ENCODE data around the gene PLA2G6. TPM values are rescaled to one million over a fixed set of nuclear protein-coding genes. Genes with fewer than 3 reads are reported as not detected.

PLA2G6 gene
- total RNA-seq, 1 experiment from 2014 or later: 29.9 TPM

DNA sequence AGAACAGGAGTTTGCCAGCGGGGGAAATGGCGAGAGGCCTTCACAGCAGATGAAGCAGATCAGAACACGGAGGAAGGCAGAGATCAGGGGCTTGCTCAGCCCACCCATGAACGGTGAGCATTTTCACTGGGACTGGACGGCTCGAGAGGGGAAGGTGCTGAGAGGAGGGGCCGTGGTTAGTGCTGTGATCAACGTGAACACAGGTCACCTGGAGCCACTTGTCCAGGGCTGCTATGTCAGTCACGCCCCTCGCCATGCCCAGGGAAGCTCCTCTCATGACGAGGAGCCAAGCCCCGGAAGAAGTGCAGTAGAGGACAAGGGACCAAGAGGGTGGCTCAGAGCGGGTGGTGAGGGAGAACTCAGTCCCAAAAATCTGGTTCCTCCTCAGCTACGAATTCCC lies 7.0 kb downstream of the PLA2G6 start (continued):
- TF ChIP-seq, protein P1, sequence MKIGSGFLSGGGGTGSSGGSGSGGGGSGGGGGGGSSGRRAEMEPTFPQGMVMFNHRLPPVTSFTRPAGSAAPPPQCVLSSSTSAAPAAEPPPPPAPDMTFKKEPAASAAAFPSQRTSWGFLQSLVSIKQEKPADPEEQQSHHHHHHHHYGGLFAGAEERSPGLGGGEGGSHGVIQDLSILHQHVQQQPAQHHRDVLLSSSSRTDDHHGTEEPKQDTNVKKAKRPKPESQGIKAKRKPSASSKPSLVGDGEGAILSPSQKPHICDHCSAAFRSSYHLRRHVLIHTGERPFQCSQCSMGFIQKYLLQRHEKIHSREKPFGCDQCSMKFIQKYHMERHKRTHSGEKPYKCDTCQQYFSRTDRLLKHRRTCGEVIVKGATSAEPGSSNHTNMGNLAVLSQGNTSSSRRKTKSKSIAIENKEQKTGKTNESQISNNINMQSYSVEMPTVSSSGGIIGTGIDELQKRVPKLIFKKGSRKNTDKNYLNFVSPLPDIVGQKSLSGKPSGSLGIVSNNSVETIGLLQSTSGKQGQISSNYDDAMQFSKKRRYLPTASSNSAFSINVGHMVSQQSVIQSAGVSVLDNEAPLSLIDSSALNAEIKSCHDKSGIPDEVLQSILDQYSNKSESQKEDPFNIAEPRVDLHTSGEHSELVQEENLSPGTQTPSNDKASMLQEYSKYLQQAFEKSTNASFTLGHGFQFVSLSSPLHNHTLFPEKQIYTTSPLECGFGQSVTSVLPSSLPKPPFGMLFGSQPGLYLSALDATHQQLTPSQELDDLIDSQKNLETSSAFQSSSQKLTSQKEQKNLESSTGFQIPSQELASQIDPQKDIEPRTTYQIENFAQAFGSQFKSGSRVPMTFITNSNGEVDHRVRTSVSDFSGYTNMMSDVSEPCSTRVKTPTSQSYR (CRISPR knock-in tag; IDR thresholded peaks at IDR 0.05): no peak
- TF ChIP-seq, protein P2, sequence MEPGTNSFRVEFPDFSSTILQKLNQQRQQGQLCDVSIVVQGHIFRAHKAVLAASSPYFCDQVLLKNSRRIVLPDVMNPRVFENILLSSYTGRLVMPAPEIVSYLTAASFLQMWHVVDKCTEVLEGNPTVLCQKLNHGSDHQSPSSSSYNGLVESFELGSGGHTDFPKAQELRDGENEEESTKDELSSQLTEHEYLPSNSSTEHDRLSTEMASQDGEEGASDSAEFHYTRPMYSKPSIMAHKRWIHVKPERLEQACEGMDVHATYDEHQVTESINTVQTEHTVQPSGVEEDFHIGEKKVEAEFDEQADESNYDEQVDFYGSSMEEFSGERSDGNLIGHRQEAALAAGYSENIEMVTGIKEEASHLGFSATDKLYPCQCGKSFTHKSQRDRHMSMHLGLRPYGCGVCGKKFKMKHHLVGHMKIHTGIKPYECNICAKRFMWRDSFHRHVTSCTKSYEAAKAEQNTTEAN (CRISPR knock-in tag; IDR thresholded peaks at IDR 0.05): no peak
- TF ChIP-seq ZNF416 (CRISPR knock-in tag; IDR thresholded peaks at IDR 0.05): no peak
- TF ChIP-seq JAZF1 (CRISPR knock-in tag; IDR thresholded peaks at IDR 0.05): no peak
- TF ChIP-seq, protein P3, sequence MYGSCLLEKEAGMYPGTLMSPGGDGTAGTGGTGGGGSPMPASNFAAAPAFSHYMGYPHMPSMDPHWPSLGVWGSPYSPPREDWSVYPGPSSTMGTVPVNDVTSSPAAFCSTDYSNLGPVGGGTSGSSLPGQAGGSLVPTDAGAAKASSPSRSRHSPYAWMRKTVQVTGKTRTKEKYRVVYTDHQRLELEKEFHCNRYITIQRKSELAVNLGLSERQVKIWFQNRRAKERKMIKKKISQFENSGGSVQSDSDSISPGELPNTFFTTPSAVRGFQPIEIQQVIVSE (CRISPR knock-in tag; IDR thresholded peaks at IDR 0.05; ENCODE audit: borderline replicate concordance): no peak

DNA sequence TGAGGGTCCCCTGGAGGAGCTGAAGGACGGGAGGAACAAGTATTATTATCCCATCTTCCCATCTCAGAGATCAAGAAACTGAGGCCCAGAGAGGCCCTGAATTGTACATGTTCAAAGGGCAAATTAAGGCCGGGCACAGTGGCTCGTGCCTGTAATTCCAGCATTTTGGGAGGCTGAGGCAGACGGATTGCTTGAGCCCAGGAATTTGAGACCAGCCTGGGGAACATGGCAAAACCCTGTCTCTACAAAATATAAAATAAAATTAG lies 8.1 kb downstream of the PLA2G6 start:
- POLR2A ChIA-PET: no interaction called here
- TF ChIP-seq NR1H2 (CRISPR knock-in tag; IDR thresholded peaks at IDR 0.05): no peak
- TF ChIP-seq, protein P4, sequence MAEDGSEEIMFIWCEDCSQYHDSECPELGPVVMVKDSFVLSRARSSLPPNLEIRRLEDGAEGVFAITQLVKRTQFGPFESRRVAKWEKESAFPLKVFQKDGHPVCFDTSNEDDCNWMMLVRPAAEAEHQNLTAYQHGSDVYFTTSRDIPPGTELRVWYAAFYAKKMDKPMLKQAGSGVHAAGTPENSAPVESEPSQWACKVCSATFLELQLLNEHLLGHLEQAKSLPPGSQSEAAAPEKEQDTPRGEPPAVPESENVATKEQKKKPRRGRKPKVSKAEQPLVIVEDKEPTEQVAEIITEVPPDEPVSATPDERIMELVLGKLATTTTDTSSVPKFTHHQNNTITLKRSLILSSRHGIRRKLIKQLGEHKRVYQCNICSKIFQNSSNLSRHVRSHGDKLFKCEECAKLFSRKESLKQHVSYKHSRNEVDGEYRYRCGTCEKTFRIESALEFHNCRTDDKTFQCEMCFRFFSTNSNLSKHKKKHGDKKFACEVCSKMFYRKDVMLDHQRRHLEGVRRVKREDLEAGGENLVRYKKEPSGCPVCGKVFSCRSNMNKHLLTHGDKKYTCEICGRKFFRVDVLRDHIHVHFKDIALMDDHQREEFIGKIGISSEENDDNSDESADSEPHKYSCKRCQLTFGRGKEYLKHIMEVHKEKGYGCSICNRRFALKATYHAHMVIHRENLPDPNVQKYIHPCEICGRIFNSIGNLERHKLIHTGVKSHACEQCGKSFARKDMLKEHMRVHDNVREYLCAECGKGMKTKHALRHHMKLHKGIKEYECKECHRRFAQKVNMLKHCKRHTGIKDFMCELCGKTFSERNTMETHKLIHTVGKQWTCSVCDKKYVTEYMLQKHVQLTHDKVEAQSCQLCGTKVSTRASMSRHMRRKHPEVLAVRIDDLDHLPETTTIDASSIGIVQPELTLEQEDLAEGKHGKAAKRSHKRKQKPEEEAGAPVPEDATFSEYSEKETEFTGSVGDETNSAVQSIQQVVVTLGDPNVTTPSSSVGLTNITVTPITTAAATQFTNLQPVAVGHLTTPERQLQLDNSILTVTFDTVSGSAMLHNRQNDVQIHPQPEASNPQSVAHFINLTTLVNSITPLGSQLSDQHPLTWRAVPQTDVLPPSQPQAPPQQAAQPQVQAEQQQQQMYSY (CRISPR knock-in tag; IDR thresholded peaks at IDR 0.05): no peak
- TF ChIP-seq CREM (CRISPR knock-in tag; IDR thresholded peaks at IDR 0.05): no peak
- TF ChIP-seq, protein P5, sequence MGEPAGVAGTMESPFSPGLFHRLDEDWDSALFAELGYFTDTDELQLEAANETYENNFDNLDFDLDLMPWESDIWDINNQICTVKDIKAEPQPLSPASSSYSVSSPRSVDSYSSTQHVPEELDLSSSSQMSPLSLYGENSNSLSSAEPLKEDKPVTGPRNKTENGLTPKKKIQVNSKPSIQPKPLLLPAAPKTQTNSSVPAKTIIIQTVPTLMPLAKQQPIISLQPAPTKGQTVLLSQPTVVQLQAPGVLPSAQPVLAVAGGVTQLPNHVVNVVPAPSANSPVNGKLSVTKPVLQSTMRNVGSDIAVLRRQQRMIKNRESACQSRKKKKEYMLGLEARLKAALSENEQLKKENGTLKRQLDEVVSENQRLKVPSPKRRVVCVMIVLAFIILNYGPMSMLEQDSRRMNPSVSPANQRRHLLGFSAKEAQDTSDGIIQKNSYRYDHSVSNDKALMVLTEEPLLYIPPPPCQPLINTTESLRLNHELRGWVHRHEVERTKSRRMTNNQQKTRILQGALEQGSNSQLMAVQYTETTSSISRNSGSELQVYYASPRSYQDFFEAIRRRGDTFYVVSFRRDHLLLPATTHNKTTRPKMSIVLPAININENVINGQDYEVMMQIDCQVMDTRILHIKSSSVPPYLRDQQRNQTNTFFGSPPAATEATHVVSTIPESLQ (CRISPR knock-in tag; IDR thresholded peaks at IDR 0.05): no peak
- TF ChIP-seq, protein P1 (CRISPR knock-in tag; IDR thresholded peaks at IDR 0.05): no peak
- TF ChIP-seq, protein P6, sequence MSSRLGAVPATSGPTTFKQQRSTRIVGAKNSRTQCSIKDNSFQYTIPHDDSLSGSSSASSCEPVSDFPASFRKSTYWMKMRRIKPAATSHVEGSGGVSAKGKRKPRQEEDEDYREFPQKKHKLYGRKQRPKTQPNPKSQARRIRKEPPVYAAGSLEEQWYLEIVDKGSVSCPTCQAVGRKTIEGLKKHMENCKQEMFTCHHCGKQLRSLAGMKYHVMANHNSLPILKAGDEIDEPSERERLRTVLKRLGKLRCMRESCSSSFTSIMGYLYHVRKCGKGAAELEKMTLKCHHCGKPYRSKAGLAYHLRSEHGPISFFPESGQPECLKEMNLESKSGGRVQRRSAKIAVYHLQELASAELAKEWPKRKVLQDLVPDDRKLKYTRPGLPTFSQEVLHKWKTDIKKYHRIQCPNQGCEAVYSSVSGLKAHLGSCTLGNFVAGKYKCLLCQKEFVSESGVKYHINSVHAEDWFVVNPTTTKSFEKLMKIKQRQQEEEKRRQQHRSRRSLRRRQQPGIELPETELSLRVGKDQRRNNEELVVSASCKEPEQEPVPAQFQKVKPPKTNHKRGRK (CRISPR knock-in tag; IDR thresholded peaks at IDR 0.05; ENCODE audit: borderline replicate concordance): no peak
- H3K36me3 Mint-ChIP-seq: no peaks in the 10 kb centered on the region
- H3K27ac Mint-ChIP-seq: no peak overlapping the region
- DNase-seq (ENCODE audit: low spot score) (no peak), ATAC-seq (no peak)
- no peak overlapping the region for H3K4me3 Mint-ChIP-seq
- CTCF ChIA-PET: interaction anchor here (1.6 to 5.3 kb wide), 2 partner anchors 59 to 76 kb away, joined by 6 to 23 read pairs; no protein-coding TSS in a partner anchor
- H3K27me3 Mint-ChIP-seq (ENCODE audit: low read depth): no peaks in the 10 kb centered on the region
- H3K4me1 Mint-ChIP-seq: peaks cover 14% of the 10 kb centered on the region
- no peaks in the 10 kb centered on the region for H3K9me3 Mint-ChIP-seq
